GM12891 (cell line): ENCODE data around the gene NFKBIE.

Experiments used
- DNase-seq: peaks from one replicate; pipeline ENCODE4 v3.0.0; 2011; ENCODE audit warnings: low spot score; ENCODE audit not compliant: insufficient read length
- FAIRE-seq: peaks from 2 replicates; lab custom pipeline; 2011; peaks lifted over from hg19 to GRCh38; lab: Jason Lieb, UNC
- PAX5 ChIP-seq: IDR thresholded peaks from 2 replicates; pipeline ENCODE4 v1.6.1; 2011; ENCODE audit warnings: low read length, moderate library complexity, mild to moderate bottlenecking; ENCODE audit not compliant: insufficient read depth, severe bottlenecking
- POLR2A ChIP-seq: IDR thresholded peaks from 2 replicates; pipeline ENCODE4 v1.6.1; 2011; ENCODE audit warnings: low read depth, low read length, control low read depth
- POLR2AphosphoS5 ChIP-seq: IDR thresholded peaks from 2 replicates; pipeline ENCODE4 v1.6.1; 2011; ENCODE audit warnings: low read depth, low read length, control low read depth
- POU2F2 ChIP-seq: IDR thresholded peaks from 2 replicates; pipeline ENCODE4 v1.6.1; 2011; ENCODE audit warnings: low read depth, mild to moderate bottlenecking, control low read depth, low read length, moderate library complexity
- SPI1 ChIP-seq: IDR thresholded peaks from 2 replicates; pipeline ENCODE4 v1.6.1; 2011; ENCODE audit warnings: low read depth, low read length, control low read depth
- TAF1 ChIP-seq: IDR thresholded peaks from 2 replicates; pipeline ENCODE4 v1.6.1; 2011; ENCODE audit warnings: low read depth, low read length, control low read depth

NFKBIE gene

GRCh38 chr6:44261581-44261980 lies 3.8 kb downstream of the NFKBIE start:
- FAIRE-seq (no peak), DNase-seq (no peak)
- no peak for TF ChIP-seq POU2F2
- no peak for TF ChIP-seq POLR2A
- TF ChIP-seq SPI1 = no peak
- no peak for TF ChIP-seq PAX5
- no peak for TF ChIP-seq TAF1
- no peak for TF ChIP-seq POLR2AphosphoS5

GRCh38 chr6:44260451-44261297 lies 4.7 kb downstream of the NFKBIE start:
- TF ChIP-seq TAF1 = no peak
- no peak for TF ChIP-seq SPI1
- peak; percentile 18; the same call in 1 of the 2 replicates for TF ChIP-seq POU2F2
- peak; percentile 81 for TF ChIP-seq POLR2A
- TF ChIP-seq POLR2AphosphoS5 = peak; percentile 65; the same call in 1 of the 2 replicates
- no peak for TF ChIP-seq PAX5
- FAIRE-seq (peak; percentile 74), DNase-seq (no peak)

GRCh38 chr6:44260011-44260410 lies 5.3 kb downstream of the NFKBIE start:
- TF ChIP-seq PAX5 (no peak), SPI1 (peak; percentile 47; the same call in 1 of the 2 replicates)
- no peak for FAIRE-seq

GRCh38 chr6:44258921-44259320 lies 6.4 kb downstream of the NFKBIE start:
- DNase-seq (no peak), FAIRE-seq (no peak)
- TF ChIP-seq PAX5 (no peak), POLR2AphosphoS5 (no peak), SPI1 (no peak), TAF1 (no peak), POU2F2 (no peak), POLR2A (no peak)

More at GRCh38 chr6:44260011-44260410, 5.3 kb downstream of the NFKBIE start:
- no peak for DNase-seq

- no peak for DNase-seq
- TF ChIP-seq TAF1 (0 out of 2 replicates have a peak, but pooled peaks have one; percentile 36), SPI1 (no peak), POLR2AphosphoS5 (no peak; the same call in 1 of the 2 replicates), POU2F2 (peak; percentile 55; the same call in 1 of the 2 replicates)
- FAIRE-seq = peak; percentile 16
Observed at GRCh38 chr6:44258325-44258863, 7.0 kb downstream of the NFKBIE start.

GRCh38 chr6:44257753-44258324 lies 7.5 kb downstream of the NFKBIE start:
- DNase-seq (no peak), FAIRE-seq (peak; percentile 9)
- TF ChIP-seq POU2F2 = peak; percentile 13; the same call in 1 of the 2 replicates
- TF ChIP-seq PAX5 = no peak
- peak; percentile 80 for TF ChIP-seq POLR2A
- TF ChIP-seq SPI1 = peak; percentile 98
- TF ChIP-seq TAF1 = no peak
- peak; percentile 79; the same call in 1 of the 2 replicates for TF ChIP-seq POLR2AphosphoS5

GRCh38 chr6:44257025-44257752 lies 8.2 kb downstream of the NFKBIE start, which contains the start of gene SLC35B2:
SLC35B2 (minus strand) TSS chr6:44257528; CDS start chr6:44257410, 118 bp downstream.
- TF ChIP-seq POU2F2 (0 out of 2 replicates have a peak, but pooled peaks have one; percentile 49), TAF1 (peak; percentile 44), POLR2A (no peak), SPI1 (peak; percentile 29; the same call in 1 of the 2 replicates), PAX5 (peak; percentile 23), POLR2AphosphoS5 (peak; percentile 36)
- no peak for DNase-seq
- peak; percentile 84 for FAIRE-seq

GRCh38 chr6:44256775-44257024 lies 8.7 kb downstream of the NFKBIE start:
- no peak for TF ChIP-seq TAF1
- no peak for FAIRE-seq
- DNase-seq = no peak
